Measurements from ENCODE around the gene AK5. TPM values are rescaled to one million over a fixed set of nuclear protein-coding genes. Genes with fewer than 3 reads are reported as not detected.

AK5 gene
- total RNA-seq, 1 donor from 2014 or later: 1.8 TPM

GRCh38 chr1:77542813-77543420 is 261.1 kb downstream of the AK5 start:
- H3K27me3 ChIP-seq (ENCODE audit: control insufficient read depth, insufficient read depth, low read length): no peaks in the 10 kb centered on the region
- no peak overlapping the region for H3K4me3 ChIP-seq (ENCODE audit: low read depth, low read length)
- DNase-seq (ENCODE audit: low read depth): no peak
- no peak for TF ChIP-seq CTCF (IDR thresholded peaks at IDR 0.05; ENCODE audit: insufficient read depth, low read length, poor library complexity, severe bottlenecking)
- no peaks in the 10 kb centered on the region for H3K36me3 ChIP-seq (ENCODE audit: control insufficient read depth, insufficient read depth, low read length)

- no peak for DNase-seq (ENCODE audit: low read depth)
- TF ChIP-seq CTCF (IDR thresholded peaks at IDR 0.05; ENCODE audit: insufficient read depth, low read length, poor library complexity, severe bottlenecking): no peak
- Histone ChIP-seq H3K36me3 (ENCODE audit: control insufficient read depth, insufficient read depth, low read length) (no peaks in the 10 kb centered on the region), H3K27me3 (ENCODE audit: control insufficient read depth, insufficient read depth, low read length) (no peaks in the 10 kb centered on the region), H3K4me3 (ENCODE audit: low read depth, low read length) (no peak overlapping the region)
These were observed 262.1 kb downstream of the AK5 start for GRCh38 chr1:77543822-77544448.

- Histone ChIP-seq H3K27me3 (ENCODE audit: control insufficient read depth, insufficient read depth, low read length) (no peaks in the 10 kb centered on the region), H3K4me3 (ENCODE audit: low read depth, low read length) (no peak overlapping the region), H3K36me3 (ENCODE audit: control insufficient read depth, insufficient read depth, low read length) (no peaks in the 10 kb centered on the region)
- no peak for DNase-seq (ENCODE audit: low read depth)
- no peak for TF ChIP-seq CTCF (IDR thresholded peaks at IDR 0.05; ENCODE audit: insufficient read depth, low read length, poor library complexity, severe bottlenecking)
These were observed 263.0 kb downstream of the AK5 start for GRCh38 chr1:77544845-77545244.

GRCh38 chr1:77545970-77546369 is 264.2 kb downstream of the AK5 start:
- Histone ChIP-seq H3K27me3 (ENCODE audit: control insufficient read depth, insufficient read depth, low read length) (no peaks in the 10 kb centered on the region), H3K36me3 (ENCODE audit: control insufficient read depth, insufficient read depth, low read length) (no peaks in the 10 kb centered on the region), H3K4me3 (ENCODE audit: low read depth, low read length) (no peak overlapping the region)
- DNase-seq (ENCODE audit: low read depth): no peak
- no peak for TF ChIP-seq CTCF (IDR thresholded peaks at IDR 0.05; ENCODE audit: insufficient read depth, low read length, poor library complexity, severe bottlenecking)

- no peak overlapping the region for H3K4me3 ChIP-seq (ENCODE audit: low read depth, low read length)
- TF ChIP-seq CTCF (IDR thresholded peaks at IDR 0.05; ENCODE audit: insufficient read depth, low read length, poor library complexity, severe bottlenecking): no peak
- H3K27me3 ChIP-seq (ENCODE audit: control insufficient read depth, insufficient read depth, low read length): no peaks in the 10 kb centered on the region
- DNase-seq (ENCODE audit: low read depth): no peak
- H3K36me3 ChIP-seq (ENCODE audit: control insufficient read depth, insufficient read depth, low read length): no peaks in the 10 kb centered on the region
These were observed 265.1 kb downstream of the AK5 start for GRCh38 chr1:77546890-77547289.

- Histone ChIP-seq H3K4me3 (ENCODE audit: low read depth, low read length) (no peak overlapping the region), H3K36me3 (ENCODE audit: control insufficient read depth, insufficient read depth, low read length) (no peaks in the 10 kb centered on the region), H3K27me3 (ENCODE audit: control insufficient read depth, insufficient read depth, low read length) (no peaks in the 10 kb centered on the region)
- no peak for TF ChIP-seq CTCF (IDR thresholded peaks at IDR 0.05; ENCODE audit: insufficient read depth, low read length, poor library complexity, severe bottlenecking)
- DNase-seq (ENCODE audit: low read depth): no peak
These were observed 266.5 kb downstream of the AK5 start for GRCh38 chr1:77548285-77548684.

All from kidney epithelial cell (primary cell).